ENCODE results near the gene NPAS2.

DNA sequence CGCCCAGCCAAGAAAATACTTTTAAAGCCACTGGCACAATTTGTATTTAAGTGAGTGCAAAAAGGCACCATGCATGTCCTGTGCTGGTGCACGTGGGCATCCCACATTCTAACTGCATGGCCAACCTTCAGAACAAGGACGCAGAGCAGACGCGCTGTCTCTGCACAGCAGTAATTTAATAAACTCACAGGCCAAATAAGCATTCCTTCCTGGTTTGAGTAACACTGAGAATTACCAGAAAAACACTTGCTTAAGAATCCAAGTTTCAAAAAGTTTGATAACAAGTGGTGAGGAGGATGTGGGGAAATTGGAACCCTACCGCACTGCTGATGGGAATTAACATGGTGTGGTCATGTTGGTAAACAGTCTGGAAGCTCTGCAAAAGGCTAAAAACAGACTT, 220.8 kb downstream of the NPAS2 start:
- TF ChIP-seq, protein P1, sequence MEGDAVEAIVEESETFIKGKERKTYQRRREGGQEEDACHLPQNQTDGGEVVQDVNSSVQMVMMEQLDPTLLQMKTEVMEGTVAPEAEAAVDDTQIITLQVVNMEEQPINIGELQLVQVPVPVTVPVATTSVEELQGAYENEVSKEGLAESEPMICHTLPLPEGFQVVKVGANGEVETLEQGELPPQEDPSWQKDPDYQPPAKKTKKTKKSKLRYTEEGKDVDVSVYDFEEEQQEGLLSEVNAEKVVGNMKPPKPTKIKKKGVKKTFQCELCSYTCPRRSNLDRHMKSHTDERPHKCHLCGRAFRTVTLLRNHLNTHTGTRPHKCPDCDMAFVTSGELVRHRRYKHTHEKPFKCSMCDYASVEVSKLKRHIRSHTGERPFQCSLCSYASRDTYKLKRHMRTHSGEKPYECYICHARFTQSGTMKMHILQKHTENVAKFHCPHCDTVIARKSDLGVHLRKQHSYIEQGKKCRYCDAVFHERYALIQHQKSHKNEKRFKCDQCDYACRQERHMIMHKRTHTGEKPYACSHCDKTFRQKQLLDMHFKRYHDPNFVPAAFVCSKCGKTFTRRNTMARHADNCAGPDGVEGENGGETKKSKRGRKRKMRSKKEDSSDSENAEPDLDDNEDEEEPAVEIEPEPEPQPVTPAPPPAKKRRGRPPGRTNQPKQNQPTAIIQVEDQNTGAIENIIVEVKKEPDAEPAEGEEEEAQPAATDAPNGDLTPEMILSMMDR (IDR thresholded peaks at IDR 0.05), result no peak
- no peak for TF ChIP-seq POLR2AphosphoS5 (IDR thresholded peaks at IDR 0.05)
